ENCODE data around the gene PLXNB1. TPM values are rescaled to one million over a fixed set of nuclear protein-coding genes. Genes with fewer than 3 reads are reported as not detected.

The PLXNB1 gene
- total RNA-seq, 1 donor from 2014 or later = 5.7 TPM

DNA sequence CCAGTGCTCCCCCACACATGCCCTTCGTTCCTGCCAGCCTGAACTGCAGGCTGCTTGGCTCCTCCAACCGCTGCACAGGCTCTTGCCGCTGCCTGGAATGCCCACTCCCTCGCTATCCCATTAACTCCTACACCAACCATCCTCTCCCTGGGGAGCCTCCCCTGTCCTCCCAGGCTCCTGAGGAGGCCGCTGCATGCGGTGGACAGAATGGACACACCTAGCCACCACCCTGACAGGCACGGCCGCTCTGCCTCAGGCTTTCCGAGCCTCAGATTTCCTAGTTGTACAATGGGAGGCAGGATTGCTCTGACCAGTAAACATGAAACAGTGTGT, 2.3 kb downstream of the PLXNB1 start:
- Mint-ChIP-seq H3K4me3 (peak overlapping the region; percentile 65), H3K4me1 (ENCODE audit: low read depth) (peaks cover 20% of the 10 kb centered on the region), H3K9me3 (no peaks in the 10 kb centered on the region), H3K36me3 (ENCODE audit: low read depth) (peaks cover 13% of the 10 kb centered on the region), H3K27ac (no peak overlapping the region), H3K27me3 (ENCODE audit: insufficient read depth) (peaks cover 19% of the 10 kb centered on the region)
- intact Hi-C loops (cut with micrococcal nuclease) = no loop called here
- DNase-seq (ENCODE audit: low spot score) = no peak

DNA sequence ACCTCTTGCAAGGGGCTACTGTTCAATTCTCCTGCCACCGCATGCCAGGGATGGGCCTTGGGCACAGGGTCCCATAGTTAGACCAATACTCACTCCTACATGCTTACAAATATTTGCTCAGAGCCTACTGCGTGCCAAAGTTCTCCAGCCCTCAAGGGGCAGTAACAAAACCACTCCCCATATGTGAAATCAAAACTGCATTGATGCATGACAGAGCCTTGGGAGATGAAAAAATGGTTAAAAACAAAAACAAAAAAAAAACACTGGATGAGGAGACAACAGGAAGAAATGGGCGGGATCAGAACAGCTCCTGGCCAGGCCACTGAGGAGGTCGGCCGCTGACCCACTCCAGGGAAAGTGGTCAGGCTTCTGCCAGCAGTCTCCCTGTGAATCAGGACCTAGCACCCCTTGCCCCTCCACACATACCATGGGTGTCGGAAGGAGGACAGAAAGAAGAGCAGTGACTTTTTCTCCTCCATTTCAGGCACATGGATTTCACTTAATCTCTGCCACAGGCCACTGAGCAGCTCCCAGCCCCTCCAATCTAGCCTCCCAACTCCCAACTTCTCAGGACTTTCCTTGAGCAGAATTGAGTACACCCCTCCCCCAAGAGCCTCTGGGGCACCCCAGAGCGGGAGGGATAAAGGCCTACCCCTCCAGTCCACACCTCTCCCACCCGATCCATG, 2.8 kb downstream of the PLXNB1 start:
- Mint-ChIP-seq H3K36me3 (ENCODE audit: low read depth) (peaks cover 9% of the 10 kb centered on the region), H3K4me3 (no peak overlapping the region), H3K27me3 (ENCODE audit: insufficient read depth) (peaks cover 19% of the 10 kb centered on the region), H3K4me1 (ENCODE audit: low read depth) (peaks cover 20% of the 10 kb centered on the region), H3K27ac (no peak overlapping the region), H3K9me3 (no peaks in the 10 kb centered on the region)
- intact Hi-C loops (cut with micrococcal nuclease) = no loop called here
- DNase-seq (ENCODE audit: low spot score) = no peak

DNA sequence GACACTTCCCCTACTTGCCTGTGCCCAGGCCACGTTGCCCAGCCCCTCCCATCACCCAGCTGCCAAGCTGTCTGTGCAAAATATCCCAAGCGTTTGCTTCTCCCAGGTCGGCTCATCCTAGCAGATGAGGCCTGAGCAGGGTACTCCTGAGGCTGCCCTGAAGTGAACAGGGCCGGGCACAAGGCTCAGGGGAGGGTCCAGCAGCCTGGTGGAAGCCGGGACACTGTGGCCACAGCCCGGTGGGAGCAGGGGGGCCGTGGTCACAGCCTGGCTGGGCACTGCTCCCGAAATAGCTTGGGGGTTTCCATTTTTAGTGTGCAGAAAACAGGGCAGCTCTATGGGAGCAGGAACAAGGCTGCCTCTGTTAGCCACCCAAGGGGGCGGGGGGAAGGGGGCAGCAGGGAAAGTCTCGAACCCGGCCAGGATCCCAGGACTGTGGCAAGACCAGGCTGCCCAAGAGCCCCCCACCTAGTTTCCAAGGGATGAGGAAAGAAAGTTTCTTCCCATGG, 3.4 kb downstream of the PLXNB1 start:
- intact Hi-C loops (cut with micrococcal nuclease) = no loop called here

DNA sequence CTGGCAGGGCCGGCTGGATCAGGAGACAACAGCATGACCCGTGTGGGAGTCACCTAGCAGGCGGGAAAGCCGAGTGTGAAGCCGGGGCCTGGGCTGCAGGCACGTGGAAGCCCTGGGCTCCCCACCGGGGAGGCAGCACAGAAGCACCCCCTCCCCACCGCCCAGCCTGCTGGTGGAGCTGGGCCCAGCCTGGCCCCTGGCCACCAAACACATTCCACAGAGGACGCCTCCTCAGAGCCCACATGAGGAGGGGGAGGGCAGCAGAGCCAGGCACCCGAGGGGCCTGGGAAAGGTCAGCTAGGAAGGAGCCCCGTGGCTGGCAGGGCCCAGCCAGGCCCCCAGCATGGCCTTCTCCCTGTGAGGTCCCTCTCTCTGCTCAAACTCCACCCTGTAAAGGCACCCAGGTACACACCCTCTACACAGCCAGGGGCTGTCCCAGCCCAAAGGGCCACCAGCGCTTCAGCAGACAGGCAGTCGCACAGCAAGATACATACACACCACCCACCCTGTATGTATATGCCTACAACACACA, 4.5 kb downstream of the PLXNB1 start:
- intact Hi-C loops (cut with micrococcal nuclease) = no loop called here
- H3K27ac Mint-ChIP-seq = no peak overlapping the region
- H3K27me3 Mint-ChIP-seq (ENCODE audit: insufficient read depth) = peaks cover 19% of the 10 kb centered on the region
- no peaks in the 10 kb centered on the region for H3K9me3 Mint-ChIP-seq
- no peak overlapping the region for H3K4me3 Mint-ChIP-seq
- no peak for DNase-seq (ENCODE audit: low spot score)
- H3K4me1 Mint-ChIP-seq (ENCODE audit: low read depth) = peaks cover 4% of the 10 kb centered on the region
- H3K36me3 Mint-ChIP-seq (ENCODE audit: low read depth) = no peaks in the 10 kb centered on the region

More for the DNA sequence above, 3.4 kb downstream of the PLXNB1 start:
- Mint-ChIP-seq H3K4me1 (ENCODE audit: low read depth) (peaks cover 16% of the 10 kb centered on the region), H3K9me3 (no peaks in the 10 kb centered on the region), H3K36me3 (ENCODE audit: low read depth) (peaks cover 5% of the 10 kb centered on the region), H3K27me3 (ENCODE audit: insufficient read depth) (peaks cover 19% of the 10 kb centered on the region), H3K4me3 (no peak overlapping the region), H3K27ac (no peak overlapping the region)
- DNase-seq (ENCODE audit: low spot score) = no peak

DNA sequence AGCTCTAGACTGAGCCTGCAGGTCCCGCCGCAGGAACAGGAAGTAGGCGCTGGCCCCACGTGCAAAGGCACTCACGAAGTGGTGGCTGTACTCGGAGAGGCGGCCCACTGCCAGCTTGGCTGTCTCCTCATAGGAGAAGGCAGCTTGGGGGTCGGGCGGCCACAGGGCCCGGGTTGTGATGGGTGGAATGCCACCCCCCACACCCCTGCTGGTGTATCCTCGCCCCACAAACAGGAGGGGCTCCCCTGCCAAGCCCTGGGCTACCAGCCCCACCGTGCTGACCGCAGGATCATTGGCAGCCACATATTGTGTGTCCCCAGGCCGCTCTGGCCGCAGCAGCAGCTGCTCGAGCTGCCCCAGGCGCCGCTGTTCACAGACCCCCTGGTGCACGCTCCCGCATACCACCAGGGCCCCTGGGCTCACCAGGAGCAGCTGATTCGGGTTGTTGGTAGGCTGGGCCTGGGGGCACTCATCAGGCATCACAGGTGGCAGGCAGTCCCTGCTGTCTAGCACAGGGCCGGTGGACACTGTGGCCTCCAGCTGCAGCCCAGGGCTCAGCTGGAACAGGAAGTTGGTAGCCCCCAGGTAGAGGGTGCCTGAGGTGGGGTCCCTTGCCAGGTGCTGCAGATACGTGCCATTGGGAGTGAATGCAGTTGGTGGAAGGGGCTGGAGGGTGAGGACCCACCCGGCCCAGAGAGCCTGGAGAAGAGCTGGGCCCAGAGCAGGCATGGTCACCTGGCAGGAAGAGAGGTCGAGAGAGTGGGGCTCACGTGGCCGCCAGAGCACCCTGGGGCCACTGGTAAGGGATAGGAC, 5.8 kb downstream of the PLXNB1 start:
- DNase-seq (ENCODE audit: low spot score) = no peak
- peaks cover 19% of the 10 kb centered on the region for H3K27me3 Mint-ChIP-seq (ENCODE audit: insufficient read depth)
- H3K9me3 Mint-ChIP-seq = no peaks in the 10 kb centered on the region
- H3K4me3 Mint-ChIP-seq = no peak overlapping the region
- intact Hi-C loops (cut with micrococcal nuclease) = no loop called here
- no peaks in the 10 kb centered on the region for H3K4me1 Mint-ChIP-seq (ENCODE audit: low read depth)
- no peaks in the 10 kb centered on the region for H3K36me3 Mint-ChIP-seq (ENCODE audit: low read depth)
- H3K27ac Mint-ChIP-seq = no peak overlapping the region

DNA sequence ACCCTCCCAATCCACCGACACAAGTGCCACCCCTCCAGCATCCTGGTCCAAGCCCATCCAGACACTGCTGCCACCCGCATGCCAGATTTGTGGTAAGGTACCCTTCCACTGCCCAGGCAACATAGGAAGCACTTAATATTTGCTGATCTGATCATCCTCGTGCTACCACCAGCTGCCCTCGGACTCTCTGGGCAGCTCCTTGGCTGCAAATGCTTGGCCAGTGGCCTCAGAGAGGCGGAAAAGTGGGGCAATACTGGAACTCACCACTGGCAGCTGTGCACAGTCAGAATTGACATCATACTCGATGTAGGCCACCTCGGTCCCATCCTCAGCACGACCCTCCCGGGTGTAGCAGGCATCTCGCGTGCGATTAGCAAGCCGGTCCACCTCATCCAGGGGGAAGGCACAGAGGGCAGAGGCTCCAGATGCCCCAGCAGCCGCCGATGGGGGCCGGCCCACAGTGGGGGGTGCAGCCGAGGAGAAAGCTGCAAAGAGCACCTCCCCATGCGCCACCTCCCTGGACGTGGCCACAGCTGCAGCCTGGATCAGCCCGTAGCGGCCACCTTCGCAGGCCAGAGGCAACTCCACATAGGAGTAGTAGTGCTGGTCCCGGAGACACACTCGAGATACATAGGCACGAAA, 6.5 kb downstream of the PLXNB1 start:
- Mint-ChIP-seq H3K36me3 (ENCODE audit: low read depth) (no peaks in the 10 kb centered on the region), H3K9me3 (no peaks in the 10 kb centered on the region)

DNA sequence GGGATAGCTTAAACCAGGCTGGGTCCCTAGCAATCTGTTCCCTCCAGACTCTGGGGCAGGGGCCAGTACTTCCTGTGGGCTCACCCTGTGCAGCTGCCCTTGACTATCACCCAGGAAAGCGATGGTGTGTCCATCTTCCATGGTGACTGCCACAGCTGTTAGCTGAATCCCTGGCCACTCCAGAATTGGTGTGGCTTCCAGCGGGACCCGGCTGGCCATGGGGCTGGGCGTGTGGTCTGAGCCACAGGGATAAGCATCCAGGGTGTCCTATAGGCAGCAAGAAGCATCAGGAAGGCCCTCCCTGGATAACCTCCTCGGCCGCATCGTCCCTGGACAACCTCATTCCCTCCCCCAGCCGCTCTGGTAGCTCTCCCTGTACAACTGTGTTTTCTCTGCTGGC, 7.2 kb downstream of the PLXNB1 start:
- no peak for DNase-seq (ENCODE audit: low spot score)
- Mint-ChIP-seq H3K27ac (no peak overlapping the region), H3K4me1 (ENCODE audit: low read depth) (no peaks in the 10 kb centered on the region), H3K4me3 (no peak overlapping the region), H3K9me3 (no peaks in the 10 kb centered on the region), H3K27me3 (ENCODE audit: insufficient read depth) (peaks cover 12% of the 10 kb centered on the region), H3K36me3 (ENCODE audit: low read depth) (no peaks in the 10 kb centered on the region)
- intact Hi-C loops (cut with micrococcal nuclease) = no loop called here

More for the DNA sequence above, 6.5 kb downstream of the PLXNB1 start:
- Mint-ChIP-seq H3K27ac (peak overlapping the region; percentile 44), H3K4me3 (no peak overlapping the region), H3K4me1 (ENCODE audit: low read depth) (no peaks in the 10 kb centered on the region), H3K27me3 (ENCODE audit: insufficient read depth) (peaks cover 18% of the 10 kb centered on the region)
- DNase-seq (ENCODE audit: low spot score) = no peak
- intact Hi-C loops (cut with micrococcal nuclease) = no loop called here

DNA sequence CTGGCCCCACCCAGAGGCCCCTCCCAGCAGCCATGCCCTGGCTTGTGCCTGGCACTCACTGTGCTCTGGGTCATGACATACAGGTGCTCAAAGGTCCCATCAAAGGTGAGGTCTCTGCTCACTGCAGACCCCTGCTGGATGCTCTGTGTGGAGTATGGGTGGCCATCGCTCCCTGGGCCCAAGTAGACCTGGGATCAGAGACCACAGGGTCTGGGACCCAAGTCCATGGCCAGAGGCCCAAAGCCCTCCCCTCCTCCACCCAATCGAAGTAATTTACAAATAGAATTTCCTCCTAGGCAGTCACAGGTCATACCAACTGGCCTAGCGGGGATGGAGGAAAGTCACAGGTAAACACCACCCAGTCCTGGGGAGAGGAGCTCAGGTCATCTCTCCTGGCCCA, 7.6 kb downstream of the PLXNB1 start:
- DNase-seq (ENCODE audit: low spot score) = no peak
- Mint-ChIP-seq H3K27me3 (ENCODE audit: insufficient read depth) (peaks cover 8% of the 10 kb centered on the region), H3K27ac (no peak overlapping the region), H3K4me1 (ENCODE audit: low read depth) (no peaks in the 10 kb centered on the region), H3K4me3 (no peak overlapping the region), H3K9me3 (no peaks in the 10 kb centered on the region), H3K36me3 (ENCODE audit: low read depth) (no peaks in the 10 kb centered on the region)
- intact Hi-C loops (cut with micrococcal nuclease) = no loop called here

DNA sequence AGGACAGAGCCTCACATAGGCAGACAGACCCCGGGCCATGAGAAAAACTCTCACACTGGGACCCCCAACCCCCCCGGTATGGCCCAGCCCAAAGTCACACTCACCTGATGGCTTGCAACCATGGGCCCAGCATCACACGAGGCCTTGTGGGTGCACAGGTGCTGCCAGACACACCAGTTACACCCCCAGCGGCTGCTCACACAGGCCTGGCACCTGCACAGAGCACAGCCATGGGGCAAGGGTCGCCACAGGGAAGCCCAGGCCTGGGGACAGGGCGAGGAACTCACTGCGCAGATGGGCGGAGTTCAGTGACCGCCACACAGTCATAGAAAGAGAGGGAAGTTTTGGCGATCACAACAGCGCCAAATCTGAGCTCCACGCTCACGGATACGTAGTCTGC, 9.3 kb downstream of the PLXNB1 start:
- Mint-ChIP-seq H3K27ac (no peak overlapping the region), H3K4me3 (no peak overlapping the region), H3K4me1 (ENCODE audit: low read depth) (no peaks in the 10 kb centered on the region), H3K27me3 (ENCODE audit: insufficient read depth) (peaks cover 3% of the 10 kb centered on the region), H3K36me3 (ENCODE audit: low read depth) (no peaks in the 10 kb centered on the region), H3K9me3 (no peaks in the 10 kb centered on the region)
- DNase-seq (ENCODE audit: low spot score) = no peak
- intact Hi-C loops (cut with micrococcal nuclease) = no loop called here

DNA sequence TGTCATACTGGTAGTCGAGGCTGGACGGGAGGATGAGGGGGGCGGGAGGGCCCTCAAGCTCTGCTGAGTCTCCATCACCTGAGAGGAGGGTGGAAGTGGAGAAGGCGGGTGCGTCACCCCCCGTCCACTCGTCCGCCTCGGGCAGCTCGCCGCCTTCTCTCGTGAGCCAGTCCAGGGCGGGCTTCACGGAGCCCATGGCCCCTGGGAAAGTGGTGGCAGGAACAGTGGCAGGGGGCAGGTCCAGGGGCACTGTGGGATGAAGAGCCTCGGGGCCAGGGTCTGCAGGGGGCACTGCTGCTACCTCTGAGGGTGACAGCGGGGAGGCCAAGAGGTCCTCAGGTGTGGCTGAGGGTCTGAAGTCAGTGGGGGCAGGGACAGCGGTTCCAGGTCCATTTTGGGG, 10.3 kb downstream of the PLXNB1 start:
- Mint-ChIP-seq H3K9me3 (no peaks in the 10 kb centered on the region), H3K4me3 (no peak overlapping the region), H3K27me3 (ENCODE audit: insufficient read depth) (peaks cover 3% of the 10 kb centered on the region), H3K36me3 (ENCODE audit: low read depth) (no peaks in the 10 kb centered on the region), H3K4me1 (ENCODE audit: low read depth) (no peaks in the 10 kb centered on the region), H3K27ac (no peak overlapping the region)
- intact Hi-C loops (cut with micrococcal nuclease) = no loop called here
- no peak for DNase-seq (ENCODE audit: low spot score)

DNA sequence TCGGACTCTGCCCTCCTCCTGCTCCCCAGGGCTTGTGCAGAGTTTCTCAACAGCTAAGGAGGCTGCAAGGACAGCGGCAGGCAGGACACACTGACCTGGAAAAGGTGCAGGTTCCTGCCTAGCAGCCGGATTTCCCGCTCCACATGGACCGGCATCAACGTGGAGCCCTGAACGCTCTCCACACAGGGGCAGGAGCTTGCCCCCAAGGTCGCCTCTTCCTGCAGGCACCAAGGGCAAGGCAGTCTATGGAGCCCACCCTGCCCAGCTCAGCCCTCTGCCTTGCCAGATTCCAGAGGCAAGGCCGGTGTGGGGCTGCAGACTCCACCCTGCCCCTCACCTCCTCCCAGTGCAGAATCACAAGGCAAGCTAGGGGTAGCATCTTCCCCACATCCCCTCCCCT, 10.7 kb downstream of the PLXNB1 start:
- DNase-seq (ENCODE audit: low spot score) = no peak
- no peaks in the 10 kb centered on the region for H3K36me3 Mint-ChIP-seq (ENCODE audit: low read depth)
- no peaks in the 10 kb centered on the region for H3K4me1 Mint-ChIP-seq (ENCODE audit: low read depth)
- intact Hi-C loops (cut with micrococcal nuclease) = no loop called here
- peaks cover 3% of the 10 kb centered on the region for H3K27me3 Mint-ChIP-seq (ENCODE audit: insufficient read depth)
- no peak overlapping the region for H3K27ac Mint-ChIP-seq
- H3K9me3 Mint-ChIP-seq = no peaks in the 10 kb centered on the region
- H3K4me3 Mint-ChIP-seq = no peak overlapping the region

DNA sequence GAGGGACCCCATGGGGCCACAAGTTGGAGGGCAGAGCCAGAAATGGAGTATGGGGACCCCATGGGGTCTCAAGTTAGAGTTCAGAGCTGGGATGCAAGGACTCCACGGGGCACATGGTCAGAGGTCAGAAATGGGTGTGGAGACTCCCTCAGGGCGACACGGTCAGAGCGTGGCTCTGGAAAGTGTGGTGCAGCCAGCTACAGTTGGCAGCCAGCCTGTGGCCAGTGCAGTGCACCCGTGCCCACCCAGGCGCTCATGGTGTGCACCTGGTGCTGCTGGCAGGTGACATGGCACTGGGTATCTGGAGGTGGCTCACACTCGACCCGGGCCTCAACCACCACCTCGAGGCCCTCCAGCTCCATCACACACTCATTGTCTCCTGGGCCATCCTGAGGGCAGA, 11.2 kb downstream of the PLXNB1 start:
- no peak for DNase-seq (ENCODE audit: low spot score)
- intact Hi-C loops (cut with micrococcal nuclease) = no loop called here
- H3K27ac Mint-ChIP-seq = no peak overlapping the region
- H3K9me3 Mint-ChIP-seq = no peaks in the 10 kb centered on the region
- H3K4me3 Mint-ChIP-seq = no peak overlapping the region
- peaks cover 3% of the 10 kb centered on the region for H3K27me3 Mint-ChIP-seq (ENCODE audit: insufficient read depth)
- H3K36me3 Mint-ChIP-seq (ENCODE audit: low read depth) = no peaks in the 10 kb centered on the region
- H3K4me1 Mint-ChIP-seq (ENCODE audit: low read depth) = no peaks in the 10 kb centered on the region

DNA sequence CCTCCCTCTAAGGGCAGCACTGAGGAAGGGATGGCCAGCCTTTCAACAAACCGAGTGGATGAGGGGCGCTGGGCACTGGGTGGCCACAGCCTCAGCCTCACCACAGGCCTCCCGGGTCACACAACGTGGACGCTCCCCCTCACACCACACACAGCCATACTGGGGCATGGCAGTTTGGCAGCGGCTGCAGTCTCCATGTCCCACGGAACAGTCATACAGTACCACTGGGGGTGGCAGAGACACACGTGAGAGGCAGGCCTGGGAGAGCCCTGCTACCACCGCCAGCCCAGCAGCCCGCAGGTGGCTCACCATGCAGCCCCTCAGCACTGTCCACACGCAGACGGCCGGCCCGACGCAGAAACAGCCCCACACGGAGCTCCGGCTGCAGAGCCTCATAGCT, 11.7 kb downstream of the PLXNB1 start:
- DNase-seq (ENCODE audit: low spot score) = no peak
- Mint-ChIP-seq H3K27me3 (ENCODE audit: insufficient read depth) (peaks cover 2% of the 10 kb centered on the region), H3K9me3 (no peaks in the 10 kb centered on the region), H3K4me3 (no peak overlapping the region), H3K27ac (no peak overlapping the region), H3K36me3 (ENCODE audit: low read depth) (no peaks in the 10 kb centered on the region), H3K4me1 (ENCODE audit: low read depth) (no peaks in the 10 kb centered on the region)
- intact Hi-C loops (cut with micrococcal nuclease) = no loop called here
